ENCODE results near the gene ZNHIT2. TPM values are rescaled to one million over a fixed set of nuclear protein-coding genes. Genes with fewer than 3 reads are reported as not detected.

Gene ZNHIT2
- total and polyA plus RNA-seq, 2 of the 13 experiments (the other 11 are each of a cell fraction or from before 2014, with no cell fraction given) = 1.1 to 6.5 TPM

- TF ChIP-seq HBP1 (CRISPR knock-in tag; IDR thresholded peaks at IDR 0.05; ENCODE audit: low read depth) (0 out of 2 replicates have a peak, but pooled peaks have one; percentile 13), GABPA (IDR thresholded peaks at IDR 0.05; ENCODE audit: low read depth, low read length) (no peak), GABPA (CRISPR knock-in tag; IDR thresholded peaks at IDR 0.05; ENCODE audit: low read depth) (peak; percentile 68), TGIF2 (CRISPR knock-in tag; IDR thresholded peaks at IDR 0.05) (peak; percentile 71; the same call in 1 of the 2 replicates), ZNF672 (CRISPR knock-in tag; IDR thresholded peaks at IDR 0.05) (no peak), USF2 (IDR thresholded peaks at IDR 0.05; ENCODE audit: low read depth, low read length) (no peak), USF2 (CRISPR knock-in tag; IDR thresholded peaks at IDR 0.05; ENCODE audit: borderline replicate concordance) (no peak), ZNF468 (CRISPR knock-in tag; IDR thresholded peaks at IDR 0.05) (0 out of 2 replicates have a peak, but pooled peaks have one; percentile 32), ZFP1 (CRISPR knock-in tag; IDR thresholded peaks at IDR 0.05) (0 out of 2 replicates have a peak, but pooled peaks have one; percentile 27), ATF6 (CRISPR knock-in tag; conservative IDR thresholded peaks at IDR 0.05) (no peak), CENPBD1 (CRISPR knock-in tag; IDR thresholded peaks at IDR 0.05; ENCODE audit: borderline replicate concordance, low read depth) (no peak), HNF1A (IDR thresholded peaks at IDR 0.05; ENCODE audit: low read depth) (no peak), HNF1A (CRISPR knock-in tag; IDR thresholded peaks at IDR 0.05; ENCODE audit: borderline replicate concordance) (no peak; the same call in 1 of the 2 replicates), RFX3 (CRISPR knock-in tag; IDR thresholded peaks at IDR 0.05) (no peak), ZNF678 (CRISPR knock-in tag; IDR thresholded peaks at IDR 0.05) (no peak), BCL3 (CRISPR knock-in tag; IDR thresholded peaks at IDR 0.05) (peak; percentile 67; the same call in 1 of the 2 replicates), SOX6 (IDR thresholded peaks at IDR 0.05) (no peak), SOX6 (CRISPR knock-in tag; IDR thresholded peaks at IDR 0.05) (0 out of 2 replicates have a peak, but pooled peaks have one; percentile 7)
These were observed 4.7 kb downstream of the ZNHIT2 start (continued) for GRCh38 chr11:65112546-65113360.
